Chondrocyte (in vitro differentiated cells): ENCODE data around the gene WBP4. TPM values are rescaled to one million over a fixed set of nuclear protein-coding genes. Genes with fewer than 3 reads are reported as not detected.
A peak's percentile ranks its signal among the peaks of the same experiment; 100 is the strongest.

Experiments
- DNase-seq: peaks from one replicate; pipeline ENCODE4 v3.0.0; 2021; ENCODE audit warnings: mixed read lengths, low spot score
- H3K27ac Mint-ChIP-seq: one replicate; pipeline ENCODE4 v1.8.0; 2021; ENCODE audit warnings: mild to moderate bottlenecking, moderate library complexity, mixed read lengths; ENCODE audit not compliant: unreplicated experiment
- H3K27me3 Mint-ChIP-seq: 2 replicates; pipeline ENCODE4 v1.8.0; 2021; ENCODE audit warnings: low read depth, mixed read lengths
- H3K36me3 Mint-ChIP-seq: 2 replicates; pipeline ENCODE4 v1.8.0; 2021; ENCODE audit warnings: low read depth, mixed read lengths
- H3K4me1 Mint-ChIP-seq: 2 replicates; pipeline ENCODE4 v1.8.0; 2021; ENCODE audit warnings: low read depth, mild to moderate bottlenecking, mixed read lengths
- H3K4me3 Mint-ChIP-seq: one replicate; pipeline ENCODE4 v1.8.0; 2021; ENCODE audit warnings: mild to moderate bottlenecking, moderate library complexity, mixed read lengths; ENCODE audit not compliant: unreplicated experiment
- H3K9me3 Mint-ChIP-seq: 2 replicates; pipeline ENCODE4 v1.8.0; 2021; ENCODE audit warnings: low read depth, mixed read lengths
- total RNA-seq: library from RNA; stranded (reverse); gene quantifications from 3 replicates; pipeline ENCODE4 v1.2.1, GENCODE V29; 2021
- TF ChIP-seq, protein P1 (sequence below): fragments of 200-600 bp; sonication (generic); IDR thresholded peaks from 2 replicates; pipeline ENCODE4 v1.5.0; 2021; ENCODE audit warnings: antibody characterized with exemption, mild to moderate bottlenecking, moderate library complexity

The WBP4 gene
- total RNA-seq, 1 donor from 2014 or later: 5.8 TPM

DNA sequence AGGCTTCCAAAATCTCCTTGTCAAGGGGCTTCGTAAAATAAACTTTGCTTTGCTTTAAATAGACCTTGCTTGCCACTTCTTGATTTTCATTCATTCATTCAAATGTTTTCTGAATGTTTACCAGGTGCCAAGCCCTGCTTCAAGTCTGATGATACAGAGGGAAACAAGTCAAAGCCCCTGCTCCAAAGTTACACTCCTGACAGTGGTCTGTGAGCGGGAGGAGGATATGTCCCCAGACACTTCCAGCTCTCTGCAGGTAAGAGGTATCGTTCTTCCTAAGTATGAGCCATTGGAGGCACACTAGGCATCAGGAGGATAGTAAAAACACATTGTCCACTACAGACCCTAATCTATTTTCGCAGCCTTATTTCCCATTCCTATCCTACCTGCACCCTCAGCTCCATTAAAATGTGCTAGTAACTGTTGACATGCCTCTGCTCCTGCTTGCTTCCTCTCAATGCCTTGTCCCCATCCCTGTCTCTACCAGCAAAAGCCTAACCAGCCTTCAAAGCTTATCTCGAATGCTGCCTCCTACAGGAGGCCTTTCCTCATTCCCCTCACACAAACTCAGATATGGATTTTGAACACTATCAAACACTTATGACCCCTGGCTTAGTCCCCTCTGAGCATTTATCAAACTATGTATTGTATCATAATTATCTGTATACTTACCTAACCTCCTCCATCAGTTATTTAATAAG is 6.2 kb upstream of the WBP4 start:
- no peak for DNase-seq
- Mint-ChIP-seq H3K4me1 (peaks cover 79% of the 10 kb centered on the region), H3K36me3 (peaks cover 4% of the 10 kb centered on the region), H3K27me3 (no peaks in the 10 kb centered on the region), H3K27ac (peak overlapping the region; percentile 22), H3K4me3 (no peak overlapping the region), H3K9me3 (no peaks in the 10 kb centered on the region)
- TF ChIP-seq, protein P1, sequence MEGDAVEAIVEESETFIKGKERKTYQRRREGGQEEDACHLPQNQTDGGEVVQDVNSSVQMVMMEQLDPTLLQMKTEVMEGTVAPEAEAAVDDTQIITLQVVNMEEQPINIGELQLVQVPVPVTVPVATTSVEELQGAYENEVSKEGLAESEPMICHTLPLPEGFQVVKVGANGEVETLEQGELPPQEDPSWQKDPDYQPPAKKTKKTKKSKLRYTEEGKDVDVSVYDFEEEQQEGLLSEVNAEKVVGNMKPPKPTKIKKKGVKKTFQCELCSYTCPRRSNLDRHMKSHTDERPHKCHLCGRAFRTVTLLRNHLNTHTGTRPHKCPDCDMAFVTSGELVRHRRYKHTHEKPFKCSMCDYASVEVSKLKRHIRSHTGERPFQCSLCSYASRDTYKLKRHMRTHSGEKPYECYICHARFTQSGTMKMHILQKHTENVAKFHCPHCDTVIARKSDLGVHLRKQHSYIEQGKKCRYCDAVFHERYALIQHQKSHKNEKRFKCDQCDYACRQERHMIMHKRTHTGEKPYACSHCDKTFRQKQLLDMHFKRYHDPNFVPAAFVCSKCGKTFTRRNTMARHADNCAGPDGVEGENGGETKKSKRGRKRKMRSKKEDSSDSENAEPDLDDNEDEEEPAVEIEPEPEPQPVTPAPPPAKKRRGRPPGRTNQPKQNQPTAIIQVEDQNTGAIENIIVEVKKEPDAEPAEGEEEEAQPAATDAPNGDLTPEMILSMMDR: peak; percentile 51

DNA sequence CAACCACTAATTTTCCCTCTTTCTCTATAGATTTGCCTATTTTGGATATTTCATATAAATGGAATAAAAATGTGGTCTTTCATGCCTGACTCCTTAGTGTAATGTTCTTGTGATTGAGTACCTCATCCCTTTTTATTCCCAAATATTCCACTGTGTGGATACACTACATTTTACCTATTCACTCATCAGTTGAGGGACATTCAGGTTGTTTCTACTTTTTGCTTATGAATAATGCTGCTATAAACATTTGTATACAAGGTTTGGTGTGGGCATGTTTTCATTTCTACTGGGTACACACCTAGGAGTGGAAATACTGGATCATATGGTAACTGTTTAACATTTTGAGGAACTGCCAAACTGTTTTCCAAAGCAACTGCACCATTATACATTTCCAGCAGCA is 5.1 kb upstream of the WBP4 start:
- no peak for DNase-seq
- H3K4me3 Mint-ChIP-seq: no peak overlapping the region
- no peaks in the 10 kb centered on the region for H3K27me3 Mint-ChIP-seq
- peaks cover 4% of the 10 kb centered on the region for H3K36me3 Mint-ChIP-seq
- H3K4me1 Mint-ChIP-seq: peaks cover 73% of the 10 kb centered on the region
- no peaks in the 10 kb centered on the region for H3K9me3 Mint-ChIP-seq
- H3K27ac Mint-ChIP-seq: no peak overlapping the region
- TF ChIP-seq, protein P1: no peak

DNA sequence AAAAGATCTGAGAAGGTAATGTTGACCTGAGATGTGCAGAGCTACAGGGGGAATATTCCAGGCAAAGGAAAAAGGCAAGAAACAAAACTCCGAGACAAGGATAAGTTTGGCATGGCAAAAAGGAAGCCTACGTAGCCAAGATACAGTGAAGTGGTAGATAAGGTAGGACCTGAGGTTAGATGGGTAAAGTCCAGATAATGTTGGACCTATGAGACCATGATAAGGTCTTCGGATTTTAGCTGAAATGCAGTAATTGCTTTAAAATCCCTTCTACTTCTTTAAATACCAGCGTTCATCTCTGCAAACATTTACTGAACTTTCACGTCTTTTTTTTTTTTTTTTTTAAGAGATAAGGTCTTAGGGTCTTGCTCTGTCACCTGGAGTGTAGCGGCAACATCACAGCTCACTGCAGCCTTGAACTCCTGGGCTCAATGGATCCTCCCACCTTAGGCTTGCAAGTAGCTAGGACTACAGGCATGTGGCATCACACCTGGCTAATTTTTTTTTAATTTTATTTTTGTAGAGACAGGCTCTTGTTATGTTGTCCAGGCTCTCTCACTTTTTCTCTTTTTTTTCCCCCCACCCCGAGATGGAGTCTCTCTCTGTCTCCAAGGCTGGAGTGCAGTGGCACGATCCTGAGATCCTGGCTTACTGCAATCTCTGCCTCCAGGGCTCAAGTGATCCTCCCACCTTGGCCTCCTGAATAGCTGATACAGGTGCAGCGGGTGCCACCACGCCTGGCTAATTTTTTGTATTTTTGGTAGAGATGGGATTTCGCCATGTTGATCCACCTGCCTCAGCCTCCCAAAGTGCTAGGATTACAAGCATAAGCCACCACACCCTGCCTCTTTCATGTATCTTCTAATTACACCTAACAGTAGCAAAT is 4.2 kb upstream of the WBP4 start:
- peaks cover 67% of the 10 kb centered on the region for H3K4me1 Mint-ChIP-seq
- TF ChIP-seq, protein P1: no peak
- H3K27me3 Mint-ChIP-seq: no peaks in the 10 kb centered on the region
- H3K9me3 Mint-ChIP-seq: no peaks in the 10 kb centered on the region
- no peak for DNase-seq
- H3K27ac Mint-ChIP-seq: no peak overlapping the region
- peaks cover 4% of the 10 kb centered on the region for H3K36me3 Mint-ChIP-seq
- H3K4me3 Mint-ChIP-seq: no peak overlapping the region

DNA sequence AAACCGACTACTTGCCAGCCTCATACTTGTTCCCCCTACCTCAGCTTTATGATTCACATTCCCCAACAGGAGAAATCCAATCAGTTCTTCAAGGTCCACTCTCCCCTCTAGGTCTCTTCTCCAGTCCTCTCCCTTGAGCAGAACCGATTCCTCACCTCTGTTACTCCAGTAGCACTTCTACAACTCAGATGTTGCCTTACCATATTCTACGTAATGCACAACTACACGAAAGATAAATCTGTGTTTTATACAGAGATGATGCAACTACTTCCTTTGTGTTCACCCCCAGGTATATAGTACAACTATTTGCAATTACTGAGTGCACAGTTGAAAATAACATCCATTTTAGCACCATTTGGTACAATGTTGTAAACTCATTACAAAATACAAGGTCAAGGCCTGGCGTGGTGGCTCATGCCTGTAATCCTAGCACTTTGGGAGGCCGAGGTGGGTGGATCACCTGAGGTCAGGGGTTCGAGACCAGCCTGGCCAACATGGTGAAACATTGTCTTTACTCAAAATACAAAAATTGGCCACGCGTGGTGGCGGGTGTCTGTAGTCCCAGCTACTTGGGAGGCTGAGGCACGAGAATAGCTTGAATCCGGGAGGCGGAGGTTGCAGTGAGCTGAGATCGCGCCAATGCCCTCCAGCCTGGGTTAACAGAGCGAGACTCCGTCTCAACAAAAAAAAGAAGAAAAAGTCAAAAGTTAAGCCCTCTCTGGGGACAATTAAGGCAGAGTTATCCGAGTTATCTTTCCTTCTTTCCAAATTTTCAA is 2.8 kb upstream of the WBP4 start:
- H3K9me3 Mint-ChIP-seq: no peaks in the 10 kb centered on the region
- H3K27ac Mint-ChIP-seq: peak overlapping the region; percentile 100
- no peaks in the 10 kb centered on the region for H3K27me3 Mint-ChIP-seq
- TF ChIP-seq, protein P1: no peak
- peak overlapping the region; percentile 98 for H3K4me3 Mint-ChIP-seq
- peaks cover 4% of the 10 kb centered on the region for H3K36me3 Mint-ChIP-seq
- H3K4me1 Mint-ChIP-seq: peaks cover 69% of the 10 kb centered on the region
- no peak for DNase-seq
